Mesenchymal stem cell (in vitro differentiated cells and primary cell): ENCODE results near the gene PSMG3.

Experiments
- DNase-seq: peaks from one replicate; pipeline ENCODE4 v3.0.0-alpha.2; 2013
- H2AFZ ChIP-seq: one replicate; pipeline ENCODE4 v1.6.1; 2013; ENCODE audit warnings: low read depth, mild to moderate bottlenecking, control low read depth, inconsistent platforms, low read length, moderate library complexity
- H2AK5ac ChIP-seq: 2 replicates; pipeline ENCODE4 v1.6.1; 2013; ENCODE audit warnings: low read length, moderate library complexity, mild to moderate bottlenecking, inconsistent platforms; ENCODE audit not compliant: severe bottlenecking
- H2BK120ac ChIP-seq: one replicate; pipeline ENCODE4 v1.6.1; 2013; ENCODE audit warnings: low read depth, mild to moderate bottlenecking, inconsistent platforms, low read length, moderate library complexity
- H2BK12ac ChIP-seq, 2 experiments: one replicate each; pipeline ENCODE4 v1.6.1; 2013; ENCODE audit warnings: inconsistent platforms in 2 of 2, low read length in 2 of 2, mild to moderate bottlenecking in 2 of 2, moderate library complexity in 2 of 2, control low read depth in 1 of 2
- H2BK15ac ChIP-seq: one replicate; pipeline ENCODE4 v1.6.1; 2013; ENCODE audit warnings: mild to moderate bottlenecking, low read depth, inconsistent platforms; ENCODE audit not compliant: poor library complexity, severe bottlenecking
- H2BK5ac ChIP-seq: 2 replicates; pipeline ENCODE4 v1.6.1; 2013; ENCODE audit warnings: low read depth, mild to moderate bottlenecking, low read length, control low read depth, inconsistent platforms; ENCODE audit not compliant: poor library complexity, severe bottlenecking
- H3K14ac ChIP-seq, 2 experiments: one replicate each; pipeline ENCODE4 v1.6.1; 2013; ENCODE audit warnings: inconsistent platforms in 2 of 2, low read length in 2 of 2, control low read depth in 1 of 2, mild to moderate bottlenecking in 1 of 2, moderate library complexity in 1 of 2
- H3K18ac ChIP-seq, 2 experiments: one replicate each; pipeline ENCODE4 v1.6.1; 2013; ENCODE audit warnings: inconsistent platforms in 2 of 2, low read length in 2 of 2, control low read depth in 1 of 2, low read depth in 1 of 2, mild to moderate bottlenecking in 1 of 2
- H3K23ac ChIP-seq, 2 experiments: one replicate each; pipeline ENCODE4 v1.6.1; 2013; ENCODE audit warnings: inconsistent platforms in 2 of 2, low read length in 2 of 2, mild to moderate bottlenecking in 2 of 2, moderate library complexity in 2 of 2, control low read depth in 1 of 2
- H3K27ac ChIP-seq: 2 replicates; pipeline ENCODE4 v1.5.1; 2013; ENCODE audit warnings: mild to moderate bottlenecking, moderate library complexity, low read length, control low read depth, inconsistent platforms; ENCODE audit not compliant: poor library complexity, severe bottlenecking
- H3K27me3 ChIP-seq, 2 experiments: 2 replicates each; pipeline versions ENCODE4 v1.6.1 to v1.7.0; 2013; ENCODE audit warnings: low read length in 2 of 2, mild to moderate bottlenecking in 2 of 2, moderate library complexity in 2 of 2, control low read depth in 1 of 2, inconsistent platforms in 1 of 2; ENCODE audit not compliant: control insufficient read depth in 1 of 2, insufficient read depth in 1 of 2
- H3K36me3 ChIP-seq, 2 experiments: 2 replicates each; pipeline versions ENCODE4 v1.6.1 to v1.7.0; 2013; ENCODE audit warnings: low read length in 2 of 2, control low read depth in 1 of 2, inconsistent platforms in 1 of 2, low read depth in 1 of 2, mild to moderate bottlenecking in 1 of 2; ENCODE audit not compliant: insufficient read depth in 2 of 2, control insufficient read depth in 1 of 2
- H3K4ac ChIP-seq, 2 experiments: one replicate each; pipeline ENCODE4 v1.6.1; 2013; ENCODE audit warnings: inconsistent platforms in 2 of 2, low read length in 2 of 2, mild to moderate bottlenecking in 2 of 2, moderate library complexity in 2 of 2, control low read depth in 1 of 2, low read depth in 1 of 2
- H3K4me1 ChIP-seq: 2 replicates; pipeline ENCODE4 v1.6.1; 2013; ENCODE audit warnings: low read depth, low read length, control low read depth; ENCODE audit not compliant: control insufficient read depth, insufficient read depth
- H3K4me2 ChIP-seq: 2 replicates; pipeline ENCODE4 v1.6.1; 2013; ENCODE audit warnings: low read length, mild to moderate bottlenecking, inconsistent platforms; ENCODE audit not compliant: poor library complexity, severe bottlenecking
- H3K4me3 ChIP-seq, 2 experiments: 2 replicates each; pipeline versions ENCODE4 v1.5.1 to v1.7.0; 2013; ENCODE audit warnings: low read length in 2 of 2, mild to moderate bottlenecking in 2 of 2, control low read depth in 1 of 2, low read depth in 1 of 2; ENCODE audit not compliant: insufficient read depth in 1 of 2
- H3K79me1 ChIP-seq: replicated peaks from 2 replicates; pipeline ENCODE4 v1.6.1; 2013; ENCODE audit warnings: mild to moderate bottlenecking, control low read depth, low read length, inconsistent platforms; ENCODE audit not compliant: poor library complexity, severe bottlenecking
- H3K9ac ChIP-seq: 2 replicates; pipeline ENCODE4 v1.7.0; 2013; ENCODE audit warnings: mild to moderate bottlenecking, low read length, moderate library complexity
- H3K9me3 ChIP-seq: 2 replicates; pipeline ENCODE4 v1.7.0; 2013; ENCODE audit warnings: mild to moderate bottlenecking, low read length; ENCODE audit not compliant: control insufficient read depth
- H4K8ac ChIP-seq: one replicate; pipeline ENCODE4 v1.6.1; 2013; ENCODE audit warnings: inconsistent platforms, mild to moderate bottlenecking, low read length, moderate library complexity
- H4K91ac ChIP-seq: one replicate; pipeline ENCODE4 v1.6.1; 2013; ENCODE audit warnings: mild to moderate bottlenecking, low read length, inconsistent platforms
- WGBS: methylation state at CpG from one replicate; pipeline ENCODE4 v1.1.7; 2013; ENCODE audit warnings: mixed read lengths; 5-methylcytosine and 5-hydroxymethylcytosine counted together

PSMG3 gene

DNA sequence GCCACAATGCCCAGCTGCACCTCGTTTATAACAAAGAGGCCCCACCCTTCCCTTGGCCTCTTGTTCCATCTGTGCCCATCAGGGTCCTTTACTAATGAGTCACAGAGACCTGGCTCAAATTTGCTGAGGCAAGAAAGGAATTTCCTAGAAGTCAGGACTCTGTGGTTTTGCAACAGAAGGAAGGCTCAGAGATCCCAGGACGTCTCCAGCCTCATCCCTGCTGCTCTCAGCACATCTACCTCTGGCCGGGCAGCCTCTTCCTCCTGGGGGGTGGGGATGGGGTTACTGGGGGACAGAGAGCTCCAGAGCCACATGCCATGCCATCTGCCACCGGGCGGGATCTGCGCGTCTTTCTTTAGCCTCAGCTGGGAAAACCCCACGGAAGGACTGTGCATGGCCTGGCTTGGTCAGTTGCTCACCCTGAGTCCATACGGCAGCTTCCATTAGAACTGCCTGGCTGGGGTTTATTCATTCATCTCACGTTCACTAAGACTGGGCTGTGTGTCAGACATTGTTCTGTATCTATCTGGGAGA, 41.9 kb upstream of the PSMG3 start:
- Histone ChIP-seq H2BK15ac (no peak overlapping the region), H3K23ac (no peak overlapping the region), H4K8ac (no peak overlapping the region), H2BK12ac (no peak overlapping the region), H4K91ac (no peak overlapping the region), H3K27me3 (peaks cover 8 to 58% of the 10 kb centered on the region in 2 experiments), H3K9ac (no peak overlapping the region), H3K79me1 (no peaks in the 10 kb centered on the region), H3K4me2 (peak overlapping the region; percentile 18), H2AFZ (no peak overlapping the region), H3K4ac (no peak overlapping the region), H3K14ac (no peak overlapping the region), H2BK5ac (no peak overlapping the region), H3K4me1 (peaks cover 9% of the 10 kb centered on the region), H3K36me3 (no peaks in the 10 kb centered on the region), H2BK120ac (no peak overlapping the region), H3K4me3 (peak overlapping the region in 1 of 2 experiments; percentile 37), H3K9me3 (no peaks in the 10 kb centered on the region), H3K18ac (no peak overlapping the region), H2AK5ac (no peak overlapping the region), H3K27ac (no peak overlapping the region)
- WGBS: 64% methylated on average over 9 of the region's 10 CpGs
- peak; percentile 81 for DNase-seq

DNA sequence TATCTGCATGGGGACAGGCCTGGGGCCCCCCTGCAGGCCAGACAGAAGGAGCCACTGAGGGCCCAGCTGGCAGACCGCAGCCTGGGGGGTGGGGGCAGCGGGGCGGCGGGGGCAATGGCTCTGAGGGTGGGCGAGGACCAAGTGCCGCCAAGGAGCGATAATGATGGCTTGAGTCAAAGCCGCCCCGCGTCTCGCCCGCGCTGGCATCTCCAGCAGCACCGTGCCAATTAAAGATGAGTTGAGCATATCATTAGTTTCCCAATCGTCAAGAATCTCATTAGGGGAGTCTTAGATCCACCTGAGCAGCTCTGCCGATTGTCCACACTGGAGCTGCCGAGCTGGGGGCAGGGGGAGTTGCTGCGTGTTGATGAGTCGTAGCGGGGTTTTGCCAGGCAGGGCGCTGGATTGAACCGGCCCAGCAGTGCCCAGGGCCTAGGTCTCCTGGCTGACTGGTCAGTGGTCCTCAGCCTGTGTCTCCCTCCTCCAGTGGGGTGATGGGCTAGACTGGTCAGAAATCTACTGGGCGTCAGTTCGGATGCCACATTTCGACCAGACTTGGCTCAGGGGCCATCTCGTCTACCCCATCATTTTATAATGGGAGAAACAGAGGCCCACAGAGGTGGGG, 41.0 kb upstream of the PSMG3 start:
- H3K23ac ChIP-seq: no peak overlapping the region
- no peak overlapping the region for H3K4ac ChIP-seq
- no peaks in the 10 kb centered on the region for H3K9me3 ChIP-seq
- peaks cover 9% of the 10 kb centered on the region for H3K4me1 ChIP-seq
- H3K27ac ChIP-seq: no peak overlapping the region
- peak overlapping the region; percentile 6 for H2AK5ac ChIP-seq
- no peak overlapping the region for H4K91ac ChIP-seq
- peaks cover 11 to 55% of the 10 kb centered on the region in 2 experiments for H3K27me3 ChIP-seq
- H2BK15ac ChIP-seq: peak overlapping the region; percentile 3
- no peak overlapping the region for H2BK120ac ChIP-seq
- no peak overlapping the region for H2AFZ ChIP-seq
- H2BK12ac ChIP-seq: peak overlapping the region in 1 of 2 experiments; percentile 47
- no peak overlapping the region for H3K4me2 ChIP-seq
- H3K18ac ChIP-seq: no peak overlapping the region
- H3K9ac ChIP-seq: no peak overlapping the region
- no peaks in the 10 kb centered on the region for H3K79me1 ChIP-seq
- WGBS: 94% methylated on average over 26 of the region's 26 CpGs
- no peaks in the 10 kb centered on the region for H3K36me3 ChIP-seq
- no peak for DNase-seq
- H4K8ac ChIP-seq: no peak overlapping the region
- no peak overlapping the region for H2BK5ac ChIP-seq
- no peak overlapping the region for H3K14ac ChIP-seq
- H3K4me3 ChIP-seq: peak overlapping the region in 1 of 2 experiments; percentile 23

DNA sequence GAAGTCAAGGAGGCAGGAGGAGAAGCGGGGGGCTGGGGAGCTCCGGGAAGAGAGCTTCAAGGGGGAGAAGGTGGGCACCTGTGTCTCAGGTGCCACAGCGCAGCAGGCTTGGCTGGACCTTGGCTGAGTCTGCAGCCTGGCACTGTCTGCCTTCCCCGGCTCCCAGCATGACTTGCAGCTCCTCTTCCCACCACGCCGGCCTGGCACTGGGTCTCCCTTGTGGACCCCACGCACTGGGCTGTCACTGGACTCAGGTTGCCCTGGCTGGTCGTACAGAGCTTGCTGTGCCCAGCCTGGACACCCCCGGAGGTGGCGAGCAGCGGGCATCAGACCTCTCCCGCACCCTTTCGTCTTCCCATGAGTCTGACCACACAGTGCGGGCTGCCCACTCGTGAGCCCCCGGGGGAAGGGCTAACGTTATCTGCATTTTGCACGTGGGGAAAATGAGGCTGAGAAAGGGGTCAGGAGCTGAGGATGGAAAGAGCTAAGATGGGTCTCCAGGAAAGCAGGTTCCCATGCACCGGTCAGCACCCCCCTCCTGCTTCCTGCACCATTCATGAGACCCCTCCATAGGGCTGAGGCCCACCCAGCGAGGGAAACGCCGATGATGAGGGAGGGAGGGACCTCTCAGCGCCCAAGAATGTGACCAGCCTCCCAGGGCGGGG, 40.3 kb upstream of the PSMG3 start:
- no peak overlapping the region for H3K18ac ChIP-seq
- H3K27me3 ChIP-seq: peaks cover 11 to 55% of the 10 kb centered on the region in 2 experiments
- DNase-seq: no peak
- no peak overlapping the region for H3K14ac ChIP-seq
- H3K4me2 ChIP-seq: no peak overlapping the region
- no peaks in the 10 kb centered on the region for H3K36me3 ChIP-seq
- H3K9ac ChIP-seq: no peak overlapping the region
- H2AFZ ChIP-seq: no peak overlapping the region
- peaks cover 9% of the 10 kb centered on the region for H3K4me1 ChIP-seq
- no peak overlapping the region for H4K8ac ChIP-seq
- H2BK120ac ChIP-seq: no peak overlapping the region
- H2AK5ac ChIP-seq: no peak overlapping the region
- H3K27ac ChIP-seq: no peak overlapping the region
- peak overlapping the region in 1 of 2 experiments; percentile 47 for H2BK12ac ChIP-seq
- no peak overlapping the region for H4K91ac ChIP-seq
- H3K23ac ChIP-seq: no peak overlapping the region
- H2BK5ac ChIP-seq: no peak overlapping the region
- no peak overlapping the region for H3K4me3 ChIP-seq
- H3K4ac ChIP-seq: no peak overlapping the region
- peak overlapping the region; percentile 34 for H2BK15ac ChIP-seq
- no peaks in the 10 kb centered on the region for H3K9me3 ChIP-seq
- WGBS: 88% methylated on average over 20 of the region's 24 CpGs
- no peaks in the 10 kb centered on the region for H3K79me1 ChIP-seq

DNA sequence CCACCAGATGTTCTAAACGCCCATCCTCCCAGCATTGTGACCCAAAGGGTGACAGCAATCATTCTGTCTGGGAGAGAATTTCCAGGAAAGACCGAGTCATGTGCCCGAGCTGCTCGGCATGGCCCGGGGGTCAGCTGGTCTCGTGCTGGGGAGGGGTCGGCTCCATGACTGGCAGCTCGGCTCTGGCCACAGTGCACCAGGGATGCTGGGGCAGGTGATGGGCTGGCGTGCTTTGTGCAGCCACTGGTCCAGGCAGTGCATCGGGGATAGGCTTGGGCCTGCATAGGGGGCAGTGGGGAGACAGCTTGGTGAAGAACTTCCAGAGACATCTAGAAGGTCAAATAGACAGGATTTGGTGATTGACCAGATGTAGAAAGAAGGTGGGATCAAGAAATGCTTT, 39.2 kb upstream of the PSMG3 start:
- Histone ChIP-seq H2AFZ (no peak overlapping the region), H3K27ac (no peak overlapping the region), H3K79me1 (no peaks in the 10 kb centered on the region), H3K18ac (no peak overlapping the region), H3K4ac (no peak overlapping the region), H3K23ac (no peak overlapping the region), H3K9me3 (no peaks in the 10 kb centered on the region), H3K27me3 (peaks cover 6 to 55% of the 10 kb centered on the region in 2 experiments), H3K9ac (no peak overlapping the region), H2BK5ac (no peak overlapping the region), H4K91ac (no peak overlapping the region), H3K14ac (no peak overlapping the region), H2BK15ac (no peak overlapping the region), H4K8ac (no peak overlapping the region), H3K4me2 (no peak overlapping the region), H3K4me1 (peaks cover 9% of the 10 kb centered on the region), H3K36me3 (no peaks in the 10 kb centered on the region), H3K4me3 (no peak overlapping the region), H2AK5ac (no peak overlapping the region), H2BK12ac (no peak overlapping the region), H2BK120ac (no peak overlapping the region)
- no peak for DNase-seq
- WGBS: 82% methylated on average over 10 of the region's 10 CpGs
